Right lobe of liver (tissue), 6 donors: ENCODE measurements around the gene OGT. TPM values are rescaled to one million over a fixed set of nuclear protein-coding genes. Genes with fewer than 3 reads are reported as not detected.

Experiments used
- ATAC-seq, 4 donors: fragments of 200-7000 bp; cut with Tn5 transposase; one replicate each; pipeline ENCODE4 v1.9.1; 2020; ENCODE audit warnings: mild to moderate bottlenecking in 4 of 4, moderate library complexity in 4 of 4
- DNase-seq, 3 donors: peaks; one replicate each; pipeline ENCODE4 v3.0.0-alpha.2; 2020
- H3K27ac ChIP-seq, 3 donors: fragments of 200-600 bp; one replicate each; pipeline ENCODE4 v1.8.0; 2022
- H3K27me3 ChIP-seq, 2 donors: fragments of 200-600 bp; one replicate each; pipeline ENCODE4 v1.8.0; 2022
- H3K36me3 ChIP-seq, 4 donors: fragments of 200-600 bp; sonication (generic) in 1 of 4; one replicate each; pipeline versions ENCODE4 v1.5.1 to v1.8.0; 2017 to 2022; ENCODE audit warnings: control low read depth in 1 of 4
- H3K4me1 ChIP-seq, 4 donors: fragments of 200-600 bp; sonication (generic) in 1 of 4; one replicate each; pipeline versions ENCODE4 v1.5.1 to v1.8.0; 2017 to 2022; ENCODE audit warnings: control low read depth in 1 of 4
- H3K4me3 ChIP-seq, 3 donors: fragments of 200-600 bp; one replicate each; pipeline ENCODE4 v1.8.0; 2022
- H3K9me3 ChIP-seq, 4 donors: fragments of 200-600 bp; sonication (generic) in 1 of 4; one replicate each; pipeline versions ENCODE4 v1.5.1 to v1.8.0; 2017 to 2022; ENCODE audit warnings: control low read depth in 1 of 4
- CTCF ChIP-seq, 4 donors: fragments of 200-600 bp in 3 of 4; fragments of 450-650 bp in 1 of 4; IDR thresholded peaks; one replicate each; pipeline versions ENCODE4 v1.5.1 to v1.8.0; 2016 to 2022; ENCODE audit warnings: antibody characterized with exemption in 4 of 4, mild to moderate bottlenecking in 2 of 4
- POLR2A ChIP-seq: fragments of 450-650 bp; IDR thresholded peaks from one replicate; pipeline ENCODE4 v1.6.1; 2017; ENCODE audit warnings: antibody characterized with exemption, mild to moderate bottlenecking
- WGBS: methylation state at CpG from one replicate; pipeline ENCODE4 v1.1.6; 2018; ENCODE audit warnings: low coverage, low lambda C conversion rate; ENCODE audit not compliant: insufficient coverage; ENCODE audit errors: missing lambda C conversion rate; 5-methylcytosine and 5-hydroxymethylcytosine counted together
- intact Hi-C, 2 donors: fragments of 100-400 bp; cut with DNase I; formaldehyde crosslinking; loops; one replicate each; pipeline versions ENCODE4 v1.11.2 to v1.14.1; 2022
- total RNA-seq, 6 experiments: library from RNA; depleted of rRNA in 2 of 6; stranded (reverse); fragments of >200 nt in 2 of 6; fragmentation: NEBNext Ultra II Directional in 3 of 6; extraction: Animal tissue kit (Norgen Biotek cat#: 25700) in 3 of 6; gene quantifications; one replicate each; pipeline versions ENCODE4 v1.1.0 to v1.2.4, GENCODE V29; 2016 to 2023
- donor health status: DM: no; HTN: yes; CAD: no.
- donor health status: DM: no; HTN: no; CAD: no.
- donor health status: DM: no; HTN: no; CAD: no.
- donor health status: DM: no; HTN: yes; CAD: no.
- donor health status: DM: no; HTN: yes; CAD: no.

The OGT gene
- total RNA-seq, 6 experiments from 2014 or later = 35.5 to 67.0 (median 44.5) TPM

- intact Hi-C loops = no loop called here
- DNase-seq = no peak
- peaks cover 0 to 15% (median 9%) of the 10 kb centered on the region in 4 donors for H3K36me3 ChIP-seq
- no peak overlapping the region for H3K4me3 ChIP-seq
- H3K27me3 ChIP-seq = no peaks in the 10 kb centered on the region
- no peaks in the 10 kb centered on the region for H3K9me3 ChIP-seq
- peaks cover 0 to 28% (median 2%) of the 10 kb centered on the region in 4 donors for H3K4me1 ChIP-seq
- ATAC-seq = no peak
- no peak overlapping the region for H3K27ac ChIP-seq
- TF ChIP-seq POLR2A (no peak), CTCF (IDR thresholded peaks at IDR 0.05) (no peak)
- WGBS = 83% methylated on average over 2 of the region's 2 CpGs
Measured at GRCh38 chrX:71542825-71543224, 9.9 kb downstream of the OGT start.

GRCh38 chrX:71543316-71543715, 10.4 kb downstream of the OGT start:
- H3K36me3 ChIP-seq = peaks cover 0 to 20% (median 11%) of the 10 kb centered on the region in 4 donors
- H3K4me3 ChIP-seq = no peak overlapping the region
- H3K9me3 ChIP-seq = no peaks in the 10 kb centered on the region
- intact Hi-C loops = no loop called here
- H3K4me1 ChIP-seq = peaks cover 0 to 28% (median 0%) of the 10 kb centered on the region in 4 donors
- H3K27me3 ChIP-seq = no peaks in the 10 kb centered on the region
- 59% methylated on average over 2 of the region's 2 CpGs for WGBS
- no peak for TF ChIP-seq CTCF (IDR thresholded peaks at IDR 0.05)
- no peak for TF ChIP-seq POLR2A
- ATAC-seq = peak in 1 of 4 donors; percentile 38
- no peak for DNase-seq
- H3K27ac ChIP-seq = no peak overlapping the region

- intact Hi-C loops = no loop called here
- TF ChIP-seq CTCF (IDR thresholded peaks at IDR 0.05) (no peak), POLR2A (no peak)
Measured at GRCh38 chrX:71545364-71545763, 12.5 kb downstream of the OGT start.

GRCh38 chrX:71546879-71547278, 14.0 kb downstream of the OGT start:
- H3K9me3 ChIP-seq = no peaks in the 10 kb centered on the region
- ATAC-seq = no peak
- 87% methylated on average over 11 of the region's 13 CpGs for WGBS
- no peak overlapping the region for H3K27ac ChIP-seq
- DNase-seq = no peak
- H3K27me3 ChIP-seq = no peaks in the 10 kb centered on the region
- TF ChIP-seq POLR2A (no peak), CTCF (IDR thresholded peaks at IDR 0.05) (no peak)
- intact Hi-C loops = no loop called here
- peaks cover 0 to 13% (median 0%) of the 10 kb centered on the region in 4 donors for H3K4me1 ChIP-seq
- peaks cover 0 to 22% (median 12%) of the 10 kb centered on the region in 4 donors for H3K36me3 ChIP-seq
- H3K4me3 ChIP-seq = no peak overlapping the region

More at GRCh38 chrX:71545364-71545763, 12.5 kb downstream of the OGT start:
- DNase-seq (no peak), ATAC-seq (no peak)
- H3K27me3 ChIP-seq = no peaks in the 10 kb centered on the region
- peaks cover 0 to 13% (median 0%) of the 10 kb centered on the region in 4 donors for H3K4me1 ChIP-seq
- H3K27ac ChIP-seq = no peak overlapping the region
- peaks cover 0 to 22% (median 12%) of the 10 kb centered on the region in 4 donors for H3K36me3 ChIP-seq
- H3K4me3 ChIP-seq = no peak overlapping the region
- H3K9me3 ChIP-seq = no peaks in the 10 kb centered on the region
- 62% methylated on average over 3 of the region's 7 CpGs for WGBS

GRCh38 chrX:71547339-71547738, 14.4 kb downstream of the OGT start:
- ATAC-seq = no peak
- Histone ChIP-seq H3K27me3 (no peaks in the 10 kb centered on the region), H3K27ac (no peak overlapping the region), H3K9me3 (no peaks in the 10 kb centered on the region), H3K36me3 (peaks cover 0 to 22% (median 12%) of the 10 kb centered on the region in 4 donors), H3K4me3 (no peak overlapping the region), H3K4me1 (peaks cover 0 to 9% (median 0%) of the 10 kb centered on the region in 4 donors)
- TF ChIP-seq CTCF (IDR thresholded peaks at IDR 0.05) (no peak), POLR2A (no peak)
- DNase-seq = no peak
- intact Hi-C loops = no loop called here
- 75% methylated on average over 6 of the region's 7 CpGs for WGBS
